HG03135 (cell line): ENCODE results near the gene NR2C2.

Source experiments
- ATAC-seq: cut with Tn5 transposase; IDR thresholded peaks from one replicate; pipeline ENCODE4 v1.9.1; 2021; ENCODE audit warnings: mild to moderate bottlenecking, moderate library complexity; ENCODE audit not compliant: unreplicated experiment

Gene NR2C2

DNA sequence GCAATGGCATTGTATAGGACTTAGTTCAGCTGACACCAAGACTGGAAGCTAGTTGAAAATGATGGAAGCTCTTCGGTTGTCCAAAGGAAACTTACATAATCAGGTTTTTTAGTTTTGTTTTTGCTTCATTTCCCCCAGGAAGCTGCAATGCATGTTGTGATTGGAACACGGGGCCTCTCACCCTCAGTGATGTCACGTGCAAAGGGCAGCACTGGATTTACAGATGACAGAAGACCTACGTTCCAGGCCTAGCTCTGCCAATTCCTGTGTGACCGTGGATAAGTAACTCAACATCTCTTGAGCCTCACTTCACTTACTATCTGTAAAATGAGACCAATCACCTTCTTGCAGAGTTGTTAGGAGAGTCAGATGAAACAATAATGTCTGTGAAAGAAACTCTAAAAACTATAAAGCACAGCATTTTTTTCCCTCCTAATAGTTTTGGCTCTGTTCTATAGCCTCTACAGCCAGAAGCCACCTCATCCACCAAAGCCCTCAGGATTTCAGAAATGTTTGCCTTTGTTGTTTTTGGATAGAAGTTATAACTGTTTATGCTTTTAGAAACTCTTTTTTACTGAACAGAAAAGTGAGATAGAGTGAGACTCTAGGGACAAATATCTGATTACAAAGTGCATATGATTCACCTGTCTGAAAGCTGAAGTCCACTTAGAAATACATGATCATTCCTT lies 146.9 kb downstream of the NR2C2 start:
- ATAC-seq = no peak

DNA sequence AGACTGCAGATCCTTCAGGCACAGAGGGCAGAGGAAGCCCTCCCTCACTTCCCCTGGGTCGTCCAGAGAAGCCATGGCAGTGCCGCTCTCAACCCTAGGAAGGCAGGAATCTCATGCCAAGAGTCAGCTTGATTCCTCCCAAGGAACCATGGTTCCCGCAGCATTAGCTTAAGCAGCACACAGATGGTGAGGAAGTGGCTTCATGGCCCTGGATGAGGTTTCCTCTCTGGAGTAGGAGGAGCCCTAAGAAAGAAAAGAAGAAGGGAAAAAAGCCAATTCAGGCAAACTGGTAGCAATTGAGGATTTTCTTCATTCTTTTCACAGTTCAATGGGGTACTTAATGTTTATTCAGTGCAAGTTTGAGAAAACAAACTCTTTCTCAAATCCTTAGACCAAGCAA lies 148.7 kb downstream of the NR2C2 start:
- no peak for ATAC-seq

DNA sequence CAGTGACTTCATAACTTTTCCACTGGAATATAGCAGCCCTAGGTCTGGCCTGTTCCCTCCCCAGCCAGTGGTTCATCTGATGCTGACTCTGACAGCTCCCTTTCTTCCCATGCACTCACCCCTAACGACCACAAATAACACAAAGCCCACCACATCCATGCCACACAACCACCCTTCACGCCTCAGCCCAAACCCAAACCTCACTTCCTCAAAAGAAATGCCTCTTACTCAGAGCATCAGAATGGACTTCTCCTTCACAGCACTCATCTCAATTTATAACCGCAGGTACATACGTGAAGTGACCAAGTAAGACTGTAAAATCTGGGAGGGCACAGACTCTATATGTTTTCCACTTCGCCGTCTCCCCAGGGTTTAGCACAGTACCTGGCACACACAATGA lies 150.5 kb downstream of the NR2C2 start:
- no peak for ATAC-seq
